WTC11 (cell line): ENCODE results near the gene ADGRL3. TPM values are rescaled to one million over a fixed set of nuclear protein-coding genes. Genes with fewer than 3 reads are reported as not detected.

Source experiments
- ATAC-seq: fragments of 200-7000 bp; cut with Tn5 transposase; 2 replicates; pipeline ENCODE4 v1.10.0; 2021; ENCODE audit warnings: mild to moderate bottlenecking, moderate library complexity
- CTCF ChIA-PET: fragments of 300-600 bp; sonication (Branson Sonifier 250); formaldehyde crosslinking; loops from one replicate; lab custom pipeline; 2021; ENCODE audit warnings: antibody characterized with exemption; lab: Charles Lee
- POLR2A ChIA-PET: fragments of 350-600 bp; sonication (Branson Sonifier 250); formaldehyde crosslinking; loops from one replicate; lab custom pipeline; 2021; ENCODE audit warnings: antibody characterized with exemption; lab: Charles Lee
- DNase-seq: peaks from one replicate; pipeline ENCODE4 v3.0.0; 2021; ENCODE audit warnings: low spot score
- H3K27ac Mint-ChIP-seq: 2 replicates; pipeline ENCODE4 v1.8.0; 2021; ENCODE audit warnings: mixed read lengths
- H3K27me3 Mint-ChIP-seq: 2 replicates; pipeline ENCODE4 v1.8.0; 2021; ENCODE audit warnings: low read depth, mild to moderate bottlenecking, moderate library complexity, mixed read lengths
- H3K36me3 Mint-ChIP-seq: 2 replicates; pipeline ENCODE4 v1.8.0; 2021; ENCODE audit warnings: mixed read lengths
- H3K4me1 Mint-ChIP-seq: 2 replicates; pipeline ENCODE4 v1.8.0; 2022; ENCODE audit warnings: mixed read lengths
- H3K4me3 Mint-ChIP-seq: 2 replicates; pipeline ENCODE4 v1.8.0; 2021; ENCODE audit warnings: mild to moderate bottlenecking, moderate library complexity, mixed read lengths
- H3K9me3 Mint-ChIP-seq: 2 replicates; pipeline ENCODE4 v1.8.0; 2021; ENCODE audit warnings: mixed read lengths
- AFF4 ChIP-seq: sonication (generic); formaldehyde crosslinking; IDR thresholded peaks from 2 replicates; pipeline ENCODE4 v1.8.1; 2023; ENCODE audit warnings: mild to moderate bottlenecking, missing genetic modification reagents, borderline replicate concordance
- ATF3 ChIP-seq: sonication (generic); formaldehyde crosslinking; conservative IDR thresholded peaks from 2 replicates; pipeline ENCODE4 v1.8.1; 2022; ENCODE audit warnings: mild to moderate bottlenecking, missing genetic modification reagents
- E2F4 ChIP-seq: sonication (generic); formaldehyde crosslinking; IDR thresholded peaks from 2 replicates; pipeline ENCODE4 v1.8.1; 2022; ENCODE audit warnings: low read depth, mild to moderate bottlenecking, moderate library complexity, missing genetic modification reagents, borderline replicate concordance
- ELF4 ChIP-seq: sonication (generic); formaldehyde crosslinking; IDR thresholded peaks from 2 replicates; pipeline ENCODE4 v1.8.1; 2022; ENCODE audit warnings: low read depth, mild to moderate bottlenecking, moderate library complexity, missing genetic modification reagents
- FOXP1 ChIP-seq: sonication (generic); formaldehyde crosslinking; IDR thresholded peaks from 2 replicates; pipeline ENCODE4 v1.8.0; 2022; ENCODE audit warnings: missing genetic modification reagents, mild to moderate bottlenecking, moderate library complexity, borderline replicate concordance
- MAX ChIP-seq: sonication (generic); formaldehyde crosslinking; IDR thresholded peaks from 2 replicates; pipeline ENCODE4 v1.8.0; 2022; ENCODE audit warnings: mild to moderate bottlenecking, missing genetic modification reagents
- MLX ChIP-seq: sonication (generic); formaldehyde crosslinking; IDR thresholded peaks from 2 replicates; pipeline ENCODE4 v1.8.1; 2023; ENCODE audit warnings: mild to moderate bottlenecking, missing genetic modification reagents, moderate library complexity
- MXD4 ChIP-seq: fragments of 250-450 bp; sonication (Bioruptor Pico); IDR thresholded peaks from 2 replicates; pipeline ENCODE4 v1.8.0; 2021; ENCODE audit warnings: mild to moderate bottlenecking, moderate library complexity, borderline replicate concordance
- NR2C2 ChIP-seq: sonication (generic); formaldehyde crosslinking; IDR thresholded peaks from 2 replicates; pipeline ENCODE4 v1.8.0; 2022; ENCODE audit warnings: mild to moderate bottlenecking, missing genetic modification reagents
- PRDM15 ChIP-seq: sonication (generic); formaldehyde crosslinking; IDR thresholded peaks from 2 replicates; pipeline ENCODE4 v1.8.0; 2022; ENCODE audit warnings: missing genetic modification reagents
- RORB ChIP-seq: fragments of 250-450 bp; sonication (Bioruptor Pico); IDR thresholded peaks from 2 replicates; pipeline ENCODE4 v1.9.0; 2021; ENCODE audit warnings: mild to moderate bottlenecking
- SMAD3 ChIP-seq: sonication (generic); formaldehyde crosslinking; IDR thresholded peaks from 2 replicates; pipeline ENCODE4 v1.8.0; 2022; ENCODE audit warnings: missing genetic modification reagents, mild to moderate bottlenecking, borderline replicate concordance
- SP1 ChIP-seq: sonication (generic); formaldehyde crosslinking; conservative IDR thresholded peaks from 2 replicates; pipeline ENCODE4 v1.8.1; 2022; ENCODE audit warnings: missing genetic modification reagents
- TCF7 ChIP-seq: sonication (generic); formaldehyde crosslinking; IDR thresholded peaks from 2 replicates; pipeline ENCODE4 v1.8.0; 2022; ENCODE audit warnings: mild to moderate bottlenecking, low read depth, missing genetic modification reagents, moderate library complexity
- TEAD1 ChIP-seq: sonication (generic); formaldehyde crosslinking; IDR thresholded peaks from 2 replicates; pipeline ENCODE4 v1.8.0; 2022; ENCODE audit warnings: mild to moderate bottlenecking, missing genetic modification reagents
- ZNF232 ChIP-seq: sonication (generic); formaldehyde crosslinking; IDR thresholded peaks from 2 replicates; pipeline ENCODE4 v1.8.0; 2022; ENCODE audit warnings: mild to moderate bottlenecking, missing genetic modification reagents
- total RNA-seq: library from RNA; stranded (reverse); gene quantifications from 3 replicates; pipeline ENCODE4 v1.2.3, GENCODE V29; 2021
- TF ChIP-seq, protein P1 (sequence below): fragments of 250-450 bp; sonication (Bioruptor Pico); IDR thresholded peaks from 2 replicates; pipeline ENCODE4 v1.9.0; 2021; ENCODE audit warnings: mild to moderate bottlenecking
- TF ChIP-seq, protein P2 (sequence below): sonication (generic); formaldehyde crosslinking; IDR thresholded peaks from 2 replicates; pipeline ENCODE4 v1.8.1; 2023; ENCODE audit warnings: mild to moderate bottlenecking, missing genetic modification reagents
- TF ChIP-seq, protein P3 (sequence below): fragments of 200-600 bp; IDR thresholded peaks from 2 replicates; pipeline ENCODE4 v1.8.0; 2022; ENCODE audit warnings: antibody characterized with exemption
- TF ChIP-seq, protein P4 (sequence below): sonication (generic); formaldehyde crosslinking; IDR thresholded peaks from 2 replicates; pipeline ENCODE4 v1.8.0; 2022; ENCODE audit warnings: mild to moderate bottlenecking, missing genetic modification reagents

The ADGRL3 gene
- total RNA-seq, 1 experiment from 2014 or later: 8.7 TPM

DNA sequence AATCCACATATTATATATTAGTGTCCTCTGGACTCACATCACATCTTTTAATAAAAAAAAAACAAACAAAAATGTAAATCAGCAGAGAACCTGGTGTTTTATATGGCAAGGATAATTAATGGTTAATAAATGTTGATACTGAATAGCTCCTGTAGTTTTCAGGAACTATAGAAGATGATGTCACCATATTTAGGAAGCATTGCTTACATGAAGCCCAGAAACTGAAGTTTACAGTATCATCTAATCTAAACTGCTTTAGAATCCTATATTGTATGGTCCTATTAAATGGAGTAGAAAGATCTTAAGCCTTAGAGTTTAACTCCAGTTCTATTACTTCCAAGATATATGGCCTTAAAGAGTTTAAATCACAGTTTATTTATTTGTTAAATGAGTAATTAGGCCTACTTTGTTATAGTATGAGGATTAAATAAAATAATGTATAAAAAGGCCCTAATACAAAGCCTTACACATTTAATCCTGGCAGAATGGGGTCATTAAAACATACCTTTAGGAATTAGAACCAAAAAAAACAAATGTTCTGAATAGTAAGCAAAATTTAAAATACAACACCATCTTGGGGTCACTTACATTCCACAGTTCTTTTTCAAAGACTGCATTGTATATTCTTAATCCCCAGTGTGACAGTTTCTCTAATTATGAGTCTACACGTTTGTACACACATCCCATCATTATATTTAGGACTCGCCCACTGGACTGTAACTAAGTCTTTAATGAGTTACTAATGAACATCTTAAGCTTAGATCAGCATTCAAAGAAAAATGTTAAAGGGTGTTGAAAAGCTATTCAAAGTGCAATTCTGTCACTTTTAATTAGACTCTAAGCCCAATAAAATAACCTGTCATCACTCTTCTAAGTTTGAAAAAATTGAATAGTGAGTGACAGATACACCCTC lies 305.9 kb downstream of the ADGRL3 start:
- ChIA-PET CTCF (interaction anchor here (1.2 kb wide), 1 partner anchor 11 kb away, joined by 3 read pairs; no protein-coding TSS in a partner anchor), POLR2A (interaction anchor here (0.5 kb wide), 1 partner anchor 388 kb away, joined by 3 read pairs; no protein-coding TSS in a partner anchor)
- H3K27ac Mint-ChIP-seq: no peak overlapping the region
- no peaks in the 10 kb centered on the region for H3K4me1 Mint-ChIP-seq
- TF ChIP-seq, protein P1, sequence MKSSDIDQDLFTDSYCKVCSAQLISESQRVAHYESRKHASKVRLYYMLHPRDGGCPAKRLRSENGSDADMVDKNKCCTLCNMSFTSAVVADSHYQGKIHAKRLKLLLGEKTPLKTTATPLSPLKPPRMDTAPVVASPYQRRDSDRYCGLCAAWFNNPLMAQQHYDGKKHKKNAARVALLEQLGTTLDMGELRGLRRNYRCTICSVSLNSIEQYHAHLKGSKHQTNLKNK (CRISPR knock-in tag): no peak
- TF ChIP-seq ATF3 (no peak), PRDM15 (CRISPR knock-in tag) (no peak), MAX (CRISPR knock-in tag) (no peak), FOXP1 (no peak), SP1 (CRISPR knock-in tag) (no peak), ZNF232 (CRISPR knock-in tag) (no peak), MXD4 (CRISPR knock-in tag) (no peak), ELF4 (CRISPR knock-in tag) (no peak), AFF4 (CRISPR knock-in tag) (no peak), NR2C2 (CRISPR knock-in tag) (no peak), E2F4 (CRISPR knock-in tag) (no peak), SMAD3 (no peak), TCF7 (CRISPR knock-in tag) (no peak), MLX (no peak), RORB (CRISPR knock-in tag) (no peak), TEAD1 (CRISPR knock-in tag) (no peak)
- TF ChIP-seq, protein P2, sequence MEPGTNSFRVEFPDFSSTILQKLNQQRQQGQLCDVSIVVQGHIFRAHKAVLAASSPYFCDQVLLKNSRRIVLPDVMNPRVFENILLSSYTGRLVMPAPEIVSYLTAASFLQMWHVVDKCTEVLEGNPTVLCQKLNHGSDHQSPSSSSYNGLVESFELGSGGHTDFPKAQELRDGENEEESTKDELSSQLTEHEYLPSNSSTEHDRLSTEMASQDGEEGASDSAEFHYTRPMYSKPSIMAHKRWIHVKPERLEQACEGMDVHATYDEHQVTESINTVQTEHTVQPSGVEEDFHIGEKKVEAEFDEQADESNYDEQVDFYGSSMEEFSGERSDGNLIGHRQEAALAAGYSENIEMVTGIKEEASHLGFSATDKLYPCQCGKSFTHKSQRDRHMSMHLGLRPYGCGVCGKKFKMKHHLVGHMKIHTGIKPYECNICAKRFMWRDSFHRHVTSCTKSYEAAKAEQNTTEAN (CRISPR knock-in tag): no peak
- TF ChIP-seq, protein P3, sequence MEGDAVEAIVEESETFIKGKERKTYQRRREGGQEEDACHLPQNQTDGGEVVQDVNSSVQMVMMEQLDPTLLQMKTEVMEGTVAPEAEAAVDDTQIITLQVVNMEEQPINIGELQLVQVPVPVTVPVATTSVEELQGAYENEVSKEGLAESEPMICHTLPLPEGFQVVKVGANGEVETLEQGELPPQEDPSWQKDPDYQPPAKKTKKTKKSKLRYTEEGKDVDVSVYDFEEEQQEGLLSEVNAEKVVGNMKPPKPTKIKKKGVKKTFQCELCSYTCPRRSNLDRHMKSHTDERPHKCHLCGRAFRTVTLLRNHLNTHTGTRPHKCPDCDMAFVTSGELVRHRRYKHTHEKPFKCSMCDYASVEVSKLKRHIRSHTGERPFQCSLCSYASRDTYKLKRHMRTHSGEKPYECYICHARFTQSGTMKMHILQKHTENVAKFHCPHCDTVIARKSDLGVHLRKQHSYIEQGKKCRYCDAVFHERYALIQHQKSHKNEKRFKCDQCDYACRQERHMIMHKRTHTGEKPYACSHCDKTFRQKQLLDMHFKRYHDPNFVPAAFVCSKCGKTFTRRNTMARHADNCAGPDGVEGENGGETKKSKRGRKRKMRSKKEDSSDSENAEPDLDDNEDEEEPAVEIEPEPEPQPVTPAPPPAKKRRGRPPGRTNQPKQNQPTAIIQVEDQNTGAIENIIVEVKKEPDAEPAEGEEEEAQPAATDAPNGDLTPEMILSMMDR: no peak
- TF ChIP-seq, protein P4, sequence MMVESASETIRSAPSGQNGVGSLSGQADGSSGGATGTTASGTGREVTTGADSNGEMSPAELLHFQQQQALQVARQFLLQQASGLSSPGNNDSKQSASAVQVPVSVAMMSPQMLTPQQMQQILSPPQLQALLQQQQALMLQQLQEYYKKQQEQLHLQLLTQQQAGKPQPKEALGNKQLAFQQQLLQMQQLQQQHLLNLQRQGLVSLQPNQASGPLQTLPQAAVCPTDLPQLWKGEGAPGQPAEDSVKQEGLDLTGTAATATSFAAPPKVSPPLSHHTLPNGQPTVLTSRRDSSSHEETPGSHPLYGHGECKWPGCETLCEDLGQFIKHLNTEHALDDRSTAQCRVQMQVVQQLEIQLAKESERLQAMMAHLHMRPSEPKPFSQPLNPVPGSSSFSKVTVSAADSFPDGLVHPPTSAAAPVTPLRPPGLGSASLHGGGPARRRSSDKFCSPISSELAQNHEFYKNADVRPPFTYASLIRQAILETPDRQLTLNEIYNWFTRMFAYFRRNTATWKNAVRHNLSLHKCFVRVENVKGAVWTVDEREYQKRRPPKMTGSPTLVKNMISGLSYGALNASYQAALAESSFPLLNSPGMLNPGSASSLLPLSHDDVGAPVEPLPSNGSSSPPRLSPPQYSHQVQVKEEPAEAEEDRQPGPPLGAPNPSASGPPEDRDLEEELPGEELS (CRISPR knock-in tag): no peak
- H3K36me3 Mint-ChIP-seq: peaks cover 3% of the 10 kb centered on the region; the same call in 1 of the 2 replicates
- peaks cover 10% of the 10 kb centered on the region; the same call in 1 of the 2 replicates for H3K9me3 Mint-ChIP-seq
- no peaks in the 10 kb centered on the region for H3K27me3 Mint-ChIP-seq
- no peak overlapping the region for H3K4me3 Mint-ChIP-seq
- ATAC-seq: no peak
- DNase-seq: no peak
